Measurements from ENCODE around the gene SARS1.
"Not testable (repeated sequence)": the region's sequence is repeated elsewhere in the genome, so short reads cannot be mapped to it uniquely, and the experiment has no call there.

SARS1 gene

DNA sequence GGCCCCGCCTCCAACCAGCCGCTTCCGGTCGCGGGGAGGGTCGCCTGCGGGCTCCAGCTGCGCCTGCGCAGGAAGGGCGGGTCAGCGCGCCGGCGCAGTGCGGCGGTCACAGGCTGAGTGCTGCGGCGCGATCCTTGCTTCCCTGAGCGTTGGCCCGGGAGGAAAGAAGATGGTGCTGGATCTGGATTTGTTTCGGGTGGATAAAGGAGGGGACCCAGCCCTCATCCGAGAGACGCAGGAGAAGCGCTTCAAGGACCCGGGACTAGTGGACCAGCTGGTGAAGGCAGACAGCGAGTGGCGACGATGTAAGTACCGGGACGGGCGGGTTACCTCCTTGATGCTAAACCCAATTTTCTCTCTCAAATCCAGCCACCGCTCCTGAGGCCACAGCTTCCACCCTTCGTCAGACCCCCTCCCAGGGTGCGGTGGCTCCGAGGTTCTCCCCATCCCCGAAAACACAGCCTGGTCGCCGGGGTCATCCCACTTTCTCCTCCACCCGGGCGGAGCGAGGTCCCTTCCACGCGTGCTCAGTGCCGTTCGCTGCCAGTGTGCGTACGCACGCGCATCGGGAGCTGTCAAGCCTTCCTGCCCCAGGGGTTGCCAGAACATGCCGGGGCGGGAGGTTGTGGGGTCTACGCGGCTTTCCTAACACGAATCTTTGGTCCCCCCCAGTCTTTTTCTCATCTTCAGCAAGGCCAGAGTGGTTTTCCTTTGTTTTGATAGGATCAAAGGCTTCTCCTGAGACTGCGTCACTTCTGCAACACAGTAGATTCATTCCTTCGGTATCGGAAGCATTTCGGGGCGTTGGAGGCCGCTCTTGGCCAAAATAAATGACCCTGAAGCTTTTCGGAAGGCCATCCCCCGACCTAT, at the start of gene SARS1:
SARS1 (plus strand) TSS at position 95 of the 870 bp plus-strand sequence; CDS start at position 170, 75 bp downstream.
- peak; percentile 86 for DNase-seq

- no peak for DNase-seq
Measured at GRCh38 chr1:109164538-109164937, 49.2 kb upstream of the SARS1 start.

GRCh38 chr1:109167001-109167506, 46.7 kb upstream of the SARS1 start:
- DNase-seq, result no peak

DNA sequence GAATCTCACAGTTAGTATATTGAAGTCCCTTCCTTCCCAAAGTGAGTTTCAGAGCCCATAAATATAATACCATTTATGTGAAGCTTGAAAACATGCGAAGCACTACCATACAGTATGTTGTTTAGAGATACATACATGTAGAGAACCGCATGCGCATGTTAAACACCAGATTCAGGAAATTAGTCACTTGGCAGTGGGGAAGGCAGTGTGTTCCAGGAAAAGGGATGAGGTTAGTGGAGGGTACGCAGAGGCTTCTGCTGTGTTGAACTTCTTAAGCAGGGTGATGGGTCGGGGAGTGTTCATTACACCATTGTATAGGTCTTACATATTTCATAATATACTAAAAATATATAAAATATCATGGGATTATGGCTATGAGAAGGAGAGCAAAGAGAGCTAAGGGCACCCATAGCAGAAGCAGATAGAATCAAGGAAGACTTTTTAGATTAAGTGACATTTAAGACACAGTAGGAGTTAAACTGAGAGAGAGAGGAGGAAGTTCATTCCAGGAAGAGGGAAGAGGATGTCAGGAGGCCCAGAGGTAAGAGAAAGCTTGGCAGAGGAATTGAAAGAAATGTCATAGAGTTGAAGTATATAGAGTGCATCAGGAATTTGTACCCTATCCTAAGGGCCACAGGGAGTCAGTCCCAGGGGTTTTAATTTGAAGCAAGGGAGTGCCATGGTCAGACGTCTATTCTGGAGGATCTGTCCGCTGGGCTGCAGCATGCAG, 43.5 kb upstream of the SARS1 start:
- no peak for DNase-seq

DNA sequence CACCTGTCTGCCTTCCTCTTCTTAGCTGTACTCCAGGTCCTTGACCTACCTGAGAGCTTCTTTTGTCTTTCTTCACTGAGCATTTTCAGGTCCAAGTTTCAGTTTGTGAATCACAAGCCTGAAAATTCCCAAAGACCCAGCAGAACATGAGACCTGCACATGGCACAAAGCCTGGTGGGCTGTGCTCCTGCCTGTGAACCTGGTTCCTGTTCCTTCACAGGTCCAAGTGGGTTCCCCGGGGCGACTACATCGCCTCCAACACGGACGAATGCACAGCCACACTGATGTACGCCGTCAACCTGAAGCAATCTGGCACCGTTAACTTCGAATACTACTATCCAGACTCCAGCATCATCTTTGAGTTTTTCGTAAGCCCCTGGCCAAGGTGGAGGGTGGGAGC, 42.1 kb upstream of the SARS1 start:
- DNase-seq, result no peak

DNA sequence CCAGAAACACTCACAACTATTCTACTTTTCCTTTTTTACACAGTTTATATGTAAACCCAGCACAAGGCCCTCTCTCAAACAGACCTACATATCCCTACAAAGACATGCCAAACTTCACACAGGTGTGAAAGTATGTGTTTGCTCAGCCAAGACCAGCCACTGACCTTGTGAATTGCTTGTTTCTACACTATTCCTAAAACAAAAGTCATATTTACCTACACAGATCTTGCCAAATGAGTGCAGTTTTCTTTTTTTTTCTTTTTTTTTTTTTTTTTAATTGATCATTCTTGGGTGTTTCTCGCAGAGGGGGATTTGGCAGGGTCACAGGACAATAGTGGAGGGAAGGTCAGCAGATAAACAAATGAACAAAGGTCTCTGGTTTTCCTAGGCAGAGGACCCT, 37.4 kb upstream of the SARS1 start:
- not testable (repeated sequence) for DNase-seq

DNA sequence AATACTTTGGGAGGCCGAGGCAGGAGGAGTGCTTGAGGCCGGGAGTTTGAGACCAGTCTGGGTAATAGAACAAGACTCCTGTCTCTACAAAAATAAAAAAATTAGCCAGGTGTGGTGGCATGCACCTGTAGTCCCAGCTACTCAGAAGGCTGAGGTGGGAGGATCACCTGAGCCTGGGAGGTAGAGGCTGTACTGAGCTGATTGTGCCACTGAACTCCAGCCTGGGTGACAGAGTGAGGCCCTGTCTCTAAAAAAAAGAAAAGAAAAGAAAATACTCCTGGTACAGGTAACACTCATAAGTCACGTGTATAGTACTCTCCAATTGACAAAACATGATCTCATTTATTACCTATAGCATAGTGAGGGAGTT, 33.0 kb upstream of the SARS1 start:
- not testable (repeated sequence) for DNase-seq

DNA sequence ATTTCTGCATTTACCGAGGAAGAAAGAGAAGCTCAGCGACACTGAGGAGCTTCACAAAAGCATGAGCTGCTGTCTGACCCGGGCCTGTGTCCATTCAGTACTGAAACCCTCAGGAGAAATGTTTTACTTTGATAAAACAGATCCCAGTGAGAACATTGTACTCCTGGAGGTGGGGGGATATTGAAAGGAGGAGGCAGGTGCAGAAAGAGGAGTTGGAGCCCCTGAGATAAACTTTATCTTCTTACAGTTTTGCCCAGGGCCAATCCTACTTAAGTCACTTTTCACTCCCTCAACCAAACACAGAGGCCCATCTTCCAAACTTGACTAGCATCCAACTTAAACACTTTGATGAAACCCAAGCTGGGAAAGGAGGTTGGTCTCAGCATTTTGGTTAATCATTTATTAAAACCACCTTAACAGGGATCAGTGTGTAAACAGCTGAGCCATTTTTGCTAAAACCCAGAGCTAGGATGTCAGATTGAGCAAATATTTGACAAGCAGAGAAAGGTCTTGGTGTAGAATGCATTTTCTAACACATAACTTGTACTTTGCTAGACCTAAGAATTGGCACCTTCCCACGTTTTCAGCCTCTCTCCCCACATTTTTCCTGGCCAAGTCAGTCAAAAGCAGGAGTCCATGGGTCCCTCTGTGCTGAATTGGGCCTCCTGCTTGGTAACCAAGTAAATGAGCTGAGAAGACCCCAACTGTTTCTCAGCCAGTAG, 32.5 kb upstream of the SARS1 start:
- DNase-seq, result no peak

- DNase-seq, result no peak
Measured at GRCh38 chr1:109181807-109182163, 31.9 kb upstream of the SARS1 start.

DNA sequence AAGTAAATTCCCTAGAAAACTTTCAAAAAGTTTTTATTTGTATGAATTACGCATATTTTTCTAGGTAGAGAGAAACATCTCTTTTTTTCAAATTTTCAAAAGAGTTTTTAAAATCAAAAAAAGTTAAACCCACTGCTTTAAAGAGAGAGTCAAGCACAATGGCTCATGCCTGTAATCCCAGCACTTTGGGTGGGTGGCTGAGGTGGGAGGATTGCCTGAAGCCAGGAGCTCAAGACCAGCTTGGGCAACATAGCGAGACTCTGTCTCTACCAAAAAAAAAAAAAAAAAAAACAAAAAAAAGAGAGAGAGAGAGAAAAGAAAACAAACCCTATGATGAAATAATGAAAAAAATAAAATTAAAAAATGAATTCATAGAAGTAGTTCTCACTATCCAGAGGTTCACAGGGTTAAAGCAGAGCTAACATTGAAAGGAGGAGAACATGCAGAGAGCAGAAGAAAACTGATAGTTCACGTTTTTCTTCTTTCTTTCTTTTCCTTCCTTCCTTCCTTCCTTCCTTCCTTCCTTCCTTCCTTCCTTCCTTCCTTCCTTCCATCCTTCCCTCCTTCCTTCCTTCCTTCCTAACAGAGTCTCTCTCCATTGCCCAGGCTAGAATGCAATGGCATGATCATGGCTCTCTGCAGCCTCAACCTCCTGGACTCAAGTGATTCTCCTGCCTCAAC, 30.5 kb upstream of the SARS1 start:
- no peak for DNase-seq

- no peak for DNase-seq
Measured at GRCh38 chr1:109184687-109185086, 29.0 kb upstream of the SARS1 start.

GRCh38 chr1:109185357-109185756, 28.4 kb upstream of the SARS1 start:
- no peak for DNase-seq

- DNase-seq, result no peak
Measured at GRCh38 chr1:109185990-109186732, 27.6 kb upstream of the SARS1 start.

DNA sequence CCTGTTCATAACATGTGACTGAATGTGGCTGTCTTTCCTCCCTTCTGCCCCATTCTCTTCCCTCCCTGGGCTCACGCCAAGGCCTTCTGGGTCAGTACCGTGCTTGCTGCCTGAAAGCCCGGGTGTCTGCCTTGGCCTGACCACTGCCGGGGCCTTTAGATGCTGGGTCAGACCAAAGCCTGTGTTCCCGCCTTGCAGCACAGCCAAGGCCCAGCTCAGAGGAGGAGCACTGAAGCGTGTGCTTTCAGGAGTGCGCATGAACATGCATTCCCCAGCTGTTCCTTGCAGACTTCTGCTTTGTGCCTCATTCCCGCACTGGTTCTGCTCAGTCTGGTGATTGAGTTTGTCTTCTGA, 27.0 kb upstream of the SARS1 start:
- no peak for DNase-seq

GRCh38 chr1:109187127-109187526, 26.6 kb upstream of the SARS1 start:
- no peak for DNase-seq

DNA sequence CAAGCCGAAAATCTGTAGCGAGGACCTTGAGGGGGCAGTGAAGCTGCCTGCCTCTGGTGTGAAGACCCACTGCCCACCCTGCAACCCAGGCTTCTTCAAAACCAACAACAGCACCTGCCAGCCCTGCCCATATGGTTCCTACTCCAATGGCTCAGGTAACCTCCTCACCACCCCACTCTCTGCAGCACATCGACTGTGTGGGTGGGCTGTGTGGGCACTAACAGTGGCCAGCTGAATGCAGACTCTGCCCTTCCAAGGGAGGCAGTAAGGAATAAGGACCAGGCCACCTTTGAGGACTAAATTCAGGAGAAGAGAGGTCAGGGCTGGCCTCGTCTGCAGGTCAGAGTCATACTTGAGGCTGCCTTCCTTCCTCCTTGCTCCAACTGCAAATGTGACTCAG, 25.5 kb upstream of the SARS1 start:
- no peak for DNase-seq

DNA sequence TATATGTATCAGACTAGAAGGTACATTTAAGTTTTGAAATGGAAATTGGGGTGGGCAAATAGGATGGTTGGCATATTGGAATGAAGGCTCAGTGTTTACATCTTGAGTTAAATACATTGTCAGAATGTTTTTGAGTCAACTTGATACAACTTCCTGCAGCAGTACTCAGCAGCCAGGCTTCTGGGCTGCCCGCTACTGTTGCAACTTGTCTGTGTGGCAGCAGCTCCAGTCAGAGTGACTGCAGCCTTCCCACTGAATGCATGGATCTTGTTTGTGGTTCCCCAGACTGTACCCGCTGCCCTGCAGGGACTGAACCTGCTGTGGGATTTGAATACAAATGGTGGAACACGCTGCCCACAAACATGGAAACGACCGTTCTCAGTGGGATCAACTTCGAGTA, 24.9 kb upstream of the SARS1 start:
- DNase-seq, result no peak

GRCh38 chr1:109190189-109190588, 23.5 kb upstream of the SARS1 start:
- no peak for DNase-seq

GRCh38 chr1:109191377-109191776, 22.3 kb upstream of the SARS1 start:
- DNase-seq, result no peak

GRCh38 chr1:109191891-109192290, 21.8 kb upstream of the SARS1 start:
- DNase-seq, result no peak

- DNase-seq, result no peak
Measured at GRCh38 chr1:109192433-109192832, 21.3 kb upstream of the SARS1 start.

Data from activated naive CD4-positive, alpha-beta T cell treated with anti-CD3 and anti-CD28 coated beads, Interleukin-2, amount 50 U/mL, for 16 hours (primary cell).